ENCODE results near the gene KATNAL2.

- TF ChIP-seq CTCF (IDR thresholded peaks at IDR 0.05) (no peak), POLR2AphosphoS5 (IDR thresholded peaks at IDR 0.05) (no peak)
These were observed 49.1 kb upstream of the KATNAL2 start for GRCh38 chr18:46868169-46868921.
